Measurements from ENCODE around the gene PPP1R9B. TPM values are rescaled to one million over a fixed set of nuclear protein-coding genes. Genes with fewer than 3 reads are reported as not detected.

Gene PPP1R9B
- total RNA-seq, 2 donors from 2014 or later: 36.2 to 79.7 TPM

- Histone ChIP-seq H3K4me1 (replicated peaks) (no peaks in the 10 kb centered on the region), H3K4me3 (no peak overlapping the region), H3K27me3 (replicated peaks; ENCODE audit: insufficient read depth) (peaks cover 5% of the 10 kb centered on the region), H3K9me3 (no peaks in the 10 kb centered on the region), H3K27ac (no peak overlapping the region), H3K36me3 (no peaks in the 10 kb centered on the region)
- TF ChIP-seq CTCF (IDR thresholded peaks at IDR 0.05) (no peak), POLR2A (IDR thresholded peaks at IDR 0.05) (no peak), POLR2AphosphoS5 (IDR thresholded peaks at IDR 0.05) (no peak)
- intact Hi-C loops (cut with DNase I): no loop called here
- WGBS: 78% methylated on average over 6 of the region's 6 CpGs
- DNase-seq (ENCODE audit: low spot score): no peak
Observed at GRCh38 chr17:50127697-50128361, 22.6 kb downstream of the PPP1R9B start.

- 95% methylated on average over 4 of the region's 4 CpGs for WGBS
- peaks cover 5% of the 10 kb centered on the region for H3K27me3 ChIP-seq (replicated peaks; ENCODE audit: insufficient read depth)
Observed at GRCh38 chr17:50125420-50125997, 25.0 kb downstream of the PPP1R9B start.

GRCh38 chr17:50123649-50124349 lies 26.7 kb downstream of the PPP1R9B start:
- H3K27ac ChIP-seq: no peak overlapping the region
- no peak overlapping the region for H3K4me3 ChIP-seq
- intact Hi-C loops (cut with DNase I): no loop called here
- 48% methylated on average over 12 of the region's 12 CpGs for WGBS
- no peak for DNase-seq (ENCODE audit: low spot score)
- H3K9me3 ChIP-seq: no peaks in the 10 kb centered on the region
- no peaks in the 10 kb centered on the region for H3K36me3 ChIP-seq
- no peaks in the 10 kb centered on the region for H3K4me1 ChIP-seq (replicated peaks)
- peaks cover 1% of the 10 kb centered on the region for H3K27me3 ChIP-seq (replicated peaks; ENCODE audit: insufficient read depth)
- no peak for TF ChIP-seq CTCF (IDR thresholded peaks at IDR 0.05)
- no peak for TF ChIP-seq POLR2AphosphoS5 (IDR thresholded peaks at IDR 0.05)
- TF ChIP-seq POLR2A (IDR thresholded peaks at IDR 0.05): no peak

More at GRCh38 chr17:50125420-50125997, 25.0 kb downstream of the PPP1R9B start:
- intact Hi-C loops (cut with DNase I): no loop called here
- H3K9me3 ChIP-seq: no peaks in the 10 kb centered on the region
- H3K27ac ChIP-seq: no peak overlapping the region
- no peak for TF ChIP-seq POLR2AphosphoS5 (IDR thresholded peaks at IDR 0.05)
- no peak for TF ChIP-seq POLR2A (IDR thresholded peaks at IDR 0.05)
- no peak for TF ChIP-seq CTCF (IDR thresholded peaks at IDR 0.05)
- no peaks in the 10 kb centered on the region for H3K36me3 ChIP-seq
- no peak overlapping the region for H3K4me3 ChIP-seq
- H3K4me1 ChIP-seq (replicated peaks): no peaks in the 10 kb centered on the region
- DNase-seq (ENCODE audit: low spot score): no peak

GRCh38 chr17:50122945-50123344 lies 27.5 kb downstream of the PPP1R9B start:
- no peak for DNase-seq (ENCODE audit: low spot score)
- Histone ChIP-seq H3K4me3 (no peak overlapping the region), H3K27ac (no peak overlapping the region), H3K4me1 (replicated peaks) (no peaks in the 10 kb centered on the region), H3K36me3 (no peaks in the 10 kb centered on the region), H3K9me3 (no peaks in the 10 kb centered on the region), H3K27me3 (replicated peaks; ENCODE audit: insufficient read depth) (no peaks in the 10 kb centered on the region)
- intact Hi-C loops (cut with DNase I): no loop called here
- TF ChIP-seq CTCF (IDR thresholded peaks at IDR 0.05): no peak
- TF ChIP-seq POLR2AphosphoS5 (IDR thresholded peaks at IDR 0.05): no peak
- no peak for TF ChIP-seq POLR2A (IDR thresholded peaks at IDR 0.05)
- 83% methylated on average over 3 of the region's 3 CpGs for WGBS

Data from prostate gland (tissue), 2 donors.